B cell (primary cell): ENCODE data around the gene MC1R. TPM values are rescaled to one million over a fixed set of nuclear protein-coding genes. Genes with fewer than 3 reads are reported as not detected.
A peak's percentile ranks its signal among the peaks of the same experiment; 100 is the strongest.

ENCODE experiments used
- ATAC-seq: fragments of 200-7000 bp; cut with Tn5 transposase; one replicate; pipeline ENCODE4 v1.10.0; 2021; ENCODE audit warnings: low read depth, mild to moderate bottlenecking, moderate number of reproducible peaks, moderate library complexity
- CTCF ChIA-PET: fragments of 350-600 bp; sonication (Branson Sonifier 250); formaldehyde crosslinking; loops from one replicate; lab custom pipeline; 2021; ENCODE audit warnings: antibody characterized with exemption, inconsistent platforms; lab: Charles Lee
- POLR2A ChIA-PET: fragments of 350-600 bp; sonication (Branson Sonifier 250); formaldehyde crosslinking; loops from one replicate; lab custom pipeline; 2021; ENCODE audit warnings: antibody characterized with exemption; lab: Charles Lee
- DNase-seq: peaks from one replicate; pipeline ENCODE4 v3.0.0; 2013
- H2AFZ ChIP-seq: 2 replicates; pipeline ENCODE4 v1.6.1; 2012; ENCODE audit warnings: mild to moderate bottlenecking, low read depth, low read length; ENCODE audit not compliant: insufficient read depth, poor library complexity, severe bottlenecking
- H3K27ac ChIP-seq, 2 donors: 1 replicate in 1 of 2; 2 replicates in 1 of 2; pipeline ENCODE4 v1.5.1; 2012 to 2013; ENCODE audit warnings: low read length in 2 of 2, mild to moderate bottlenecking in 2 of 2, moderate library complexity in 1 of 2
- H3K27me3 ChIP-seq, 4 experiments: fragments of 200-600 bp in 1 of 4; sonication (generic) in 1 of 4; replicated peaks in 1 of 4; 1 replicate in 2 of 4; 2 replicates in 2 of 4; pipeline versions ENCODE4 v1.6.1 to v1.7.0; 2013 to 2016; ENCODE audit warnings: low read length in 3 of 4, mild to moderate bottlenecking in 2 of 4, mixed read lengths in 1 of 4, moderate library complexity in 1 of 4; ENCODE audit not compliant: insufficient read depth in 4 of 4, control insufficient read depth in 3 of 4; ENCODE audit errors: control extremely low read depth in 1 of 4
- H3K36me3 ChIP-seq, 2 experiments: replicated peaks in 1 of 2; 1 replicate in 1 of 2; 2 replicates in 1 of 2; pipeline versions ENCODE4 v1.6.1 to v1.7.1; 2013; ENCODE audit warnings: low read length in 1 of 2; ENCODE audit not compliant: insufficient read depth in 2 of 2, control insufficient read depth in 1 of 2; ENCODE audit errors: control extremely low read depth in 1 of 2, extremely low read depth in 1 of 2
- H3K4me1 ChIP-seq, 2 donors: fragments of 200-600 bp in 1 of 2; sonication (generic) in 1 of 2; 1 replicate in 1 of 2; 2 replicates in 1 of 2; pipeline versions ENCODE4 v1.5.1 to v1.6.1; 2013 to 2017; ENCODE audit warnings: low read length in 2 of 2; ENCODE audit not compliant: control insufficient read depth in 2 of 2, insufficient read depth in 2 of 2
- H3K4me2 ChIP-seq: replicated peaks from 2 replicates; pipeline ENCODE3; 2012; ENCODE audit warnings: mild to moderate bottlenecking, low read depth, low read length; ENCODE audit not compliant: poor library complexity, severe bottlenecking
- H3K4me3 ChIP-seq, 5 experiments: fragments of 200-600 bp in 1 of 5; sonication (generic) in 1 of 5; 1 replicate in 3 of 5; 2 replicates in 2 of 5; pipeline versions ENCODE4 v1.5.1 to v1.7.0; 2011 to 2016; ENCODE audit warnings: low read length in 4 of 5, mild to moderate bottlenecking in 4 of 5, low read depth in 2 of 5, control low read depth in 1 of 5, moderate library complexity in 1 of 5; ENCODE audit not compliant: insufficient read depth in 1 of 5; ENCODE audit errors: control extremely low read depth in 1 of 5, extremely low read depth in 1 of 5
- H3K79me2 ChIP-seq: fragments of 200-600 bp; sonication (generic); one replicate; pipeline ENCODE4 v1.6.0; 2016; ENCODE audit warnings: low read length; ENCODE audit not compliant: control insufficient read depth, insufficient read depth
- H3K9ac ChIP-seq: fragments of 200-600 bp; sonication (generic); 2 replicates; pipeline ENCODE4 v1.6.1; 2017; ENCODE audit warnings: mild to moderate bottlenecking, low read length, moderate library complexity
- H3K9me3 ChIP-seq, 3 donors: one replicate each; pipeline versions ENCODE4 v1.6.1 to v1.7.1; 2013; ENCODE audit warnings: low read length in 2 of 3; ENCODE audit not compliant: control insufficient read depth in 2 of 3, insufficient read depth in 1 of 3; ENCODE audit errors: control extremely low read depth in 1 of 3
- H4K20me1 ChIP-seq: 2 replicates; pipeline ENCODE4 v1.6.0; 2012; ENCODE audit warnings: mild to moderate bottlenecking, low read length; ENCODE audit not compliant: insufficient read depth, control insufficient read depth, poor library complexity, severe bottlenecking
- H3K27ac Mint-ChIP-seq: one replicate; pipeline ENCODE4 v1.8.0; 2021; ENCODE audit warnings: mixed read lengths
- H3K27me3 Mint-ChIP-seq: one replicate; pipeline ENCODE4 v1.8.0; 2021; ENCODE audit warnings: mixed read lengths
- H3K4me1 Mint-ChIP-seq: one replicate; pipeline ENCODE4 v1.8.0; 2021; ENCODE audit warnings: mixed read lengths
- H3K4me3 Mint-ChIP-seq: one replicate; pipeline ENCODE4 v1.8.0; 2021; ENCODE audit warnings: mixed read lengths
- H3K9me3 Mint-ChIP-seq: one replicate; pipeline ENCODE4 v1.8.0; 2022; ENCODE audit warnings: mixed read lengths; ENCODE audit not compliant: insufficient read depth
- CTCF ChIP-seq: fragments of 200-600 bp; IDR thresholded peaks from one replicate; pipeline ENCODE4 v1.8.0; 2022; ENCODE audit warnings: antibody characterized with exemption, mild to moderate bottlenecking
- EZH2 ChIP-seq: IDR thresholded peaks from 2 replicates; pipeline ENCODE4 v1.6.1; 2012; ENCODE audit warnings: borderline replicate concordance, low read depth, mild to moderate bottlenecking, moderate library complexity, low read length; ENCODE audit not compliant: insufficient read depth, poor library complexity, severe bottlenecking
- WGBS: methylation state at CpG from one replicate; pipeline ENCODE4 v1.1.5; 2013; ENCODE audit warnings: missing lambda C conversion rate; ENCODE audit not compliant: insufficient coverage; 5-methylcytosine and 5-hydroxymethylcytosine counted together
- intact Hi-C: fragments of 100-400 bp; cut with micrococcal nuclease; formaldehyde crosslinking; loops from one replicate; pipeline ENCODE4 v1.10.0; 2022
- polyA plus RNA-seq: library from polyadenylated mRNA; depleted of rRNA; stranded (reverse); fragments of >200 nt; gene quantifications from 2 replicates; pipeline ENCODE4 v1.2.3, GENCODE V29; 2012
- total RNA-seq, 2 donors: library from RNA; stranded (reverse); fragments of 120-200 nt in 1 of 2; gene quantifications; 1 replicate in 1 of 2; 2 replicates in 1 of 2; pipeline versions ENCODE4 v1.2.3 to v1.2.4, GENCODE V29; 2013 to 2022

MC1R gene
- total and polyA plus RNA-seq, 2 donors (not counting 1 experiment from before 2014, with no cell fraction given), result 13.2 to 15.2 TPM

- ChIA-PET POLR2A (no interaction called here), CTCF (interaction anchor here (0.7 to 1.1 kb wide), 2 partner anchors 11 to 44 kb away, joined by 3 to 5 read pairs; no protein-coding TSS in a partner anchor)
- peaks cover 0 to 33% of the 10 kb centered on the region in 2 experiments for H3K36me3 ChIP-seq
- WGBS, result 24% methylated on average over 8 of the region's 11 CpGs
- peak overlapping the region in 3 of 5 experiments; percentile 27 to 52 (median 27) for H3K4me3 ChIP-seq
- peaks cover 86 to 92% of the 10 kb centered on the region in 2 donors for H3K4me1 ChIP-seq
- Mint-ChIP-seq H3K9me3 (no peaks in the 10 kb centered on the region), H3K4me1 (peaks cover 74% of the 10 kb centered on the region), H3K4me3 (peak overlapping the region; percentile 80), H3K27me3 (no peaks in the 10 kb centered on the region), H3K27ac (peak overlapping the region; percentile 81)
- H3K79me2 ChIP-seq, result peaks cover 69% of the 10 kb centered on the region
- H3K27me3 ChIP-seq, result peaks cover 0 to 2% (median 0%) of the 10 kb centered on the region in 4 experiments
- peaks cover 77% of the 10 kb centered on the region for H4K20me1 ChIP-seq
- DNase-seq, result peak; percentile 81
- peak overlapping the region; percentile 87 for H3K4me2 ChIP-seq
- peak overlapping the region; percentile 26 to 63 for H3K27ac ChIP-seq
- TF ChIP-seq EZH2, result no peak
- no peak for TF ChIP-seq CTCF
- peaks cover 0 to 26% (median 0%) of the 10 kb centered on the region in 3 donors for H3K9me3 ChIP-seq
- intact Hi-C loops, result loop anchor here (2.0 to 5.0 kb wide), 2 partner anchors 35 to 53 kb away; partner anchors contain the start of gene MC1R
- peak overlapping the region; percentile 56 for H3K9ac ChIP-seq
- H2AFZ ChIP-seq, result no peak overlapping the region
- ATAC-seq, result peak; percentile 73
These were observed 35.2 kb downstream of the MC1R start for GRCh38 chr16:89953671-89954406.

- Histone ChIP-seq H2AFZ (no peak overlapping the region), H4K20me1 (peaks cover 78% of the 10 kb centered on the region), H3K36me3 (peaks cover 0 to 39% of the 10 kb centered on the region in 2 experiments), H3K9ac (peak overlapping the region; percentile 56), H3K27me3 (no peaks in the 10 kb centered on the region), H3K79me2 (peaks cover 69% of the 10 kb centered on the region), H3K4me3 (peak overlapping the region in 1 of 5 experiments; percentile 52), H3K9me3 (peaks cover 0 to 23% (median 0%) of the 10 kb centered on the region in 3 donors), H3K4me2 (peak overlapping the region; percentile 87), H3K27ac (no peak overlapping the region), H3K4me1 (peaks cover 83 to 88% of the 10 kb centered on the region in 2 donors)
- intact Hi-C loops, result loop anchor here (5.0 kb wide), 1 partner anchor 53 kb away; no protein-coding TSS in a partner anchor
- ChIA-PET POLR2A (interaction anchor here (0.6 kb wide), 1 partner anchor 37 kb away, joined by 3 read pairs; no protein-coding TSS in a partner anchor), CTCF (interaction anchor here (0.7 to 1.1 kb wide), 2 partner anchors 11 to 44 kb away, joined by 3 to 5 read pairs; no protein-coding TSS in a partner anchor)
- Mint-ChIP-seq H3K4me1 (peaks cover 77% of the 10 kb centered on the region), H3K4me3 (peak overlapping the region; percentile 80), H3K9me3 (no peaks in the 10 kb centered on the region), H3K27me3 (no peaks in the 10 kb centered on the region), H3K27ac (peak overlapping the region; percentile 81)
- no peak for DNase-seq
- WGBS, result 79% methylated on average over 13 of the region's 15 CpGs
- TF ChIP-seq CTCF (no peak), EZH2 (no peak)
- ATAC-seq, result no peak
These were observed 35.8 kb downstream of the MC1R start for GRCh38 chr16:89954462-89954861.
